Measurements from ENCODE around the gene SRF. TPM values are rescaled to one million over a fixed set of nuclear protein-coding genes. Genes with fewer than 3 reads are reported as not detected.

The SRF gene
- total RNA-seq, 1 experiment from 2014 or later, result 33.2 TPM

DNA sequence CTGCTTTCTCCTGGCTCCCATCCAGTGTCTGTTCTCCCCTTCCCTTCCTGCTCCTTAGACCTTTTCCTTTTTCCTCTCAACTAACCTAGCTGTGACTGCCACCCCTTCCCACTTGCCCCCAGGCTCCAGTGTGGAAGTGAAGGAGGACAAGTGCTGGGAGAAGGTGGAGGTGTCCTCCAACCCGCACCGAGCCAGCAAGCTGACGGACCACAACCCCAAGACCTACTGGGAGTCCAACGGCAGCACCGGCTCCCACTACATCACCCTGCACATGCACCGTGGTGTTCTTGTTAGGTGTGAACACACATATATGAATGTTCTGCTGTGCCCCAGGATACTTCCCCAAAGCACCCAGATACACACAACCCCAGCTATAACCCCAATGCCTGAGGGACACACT, 29.5 kb downstream of the SRF start:
- Histone ChIP-seq H3K27me3 (replicated peaks; ENCODE audit: insufficient read depth, low read depth, low read length, poor library complexity) (no peaks in the 10 kb centered on the region), H3K36me3 (ENCODE audit: insufficient read depth, low read length, poor library complexity, severe bottlenecking) (no peaks in the 10 kb centered on the region), H3K4me3 (ENCODE audit: low read depth, low read length, poor library complexity, severe bottlenecking) (no peak overlapping the region), H3K4me1 (ENCODE audit: insufficient read depth, low read length, poor library complexity, severe bottlenecking) (no peaks in the 10 kb centered on the region), H3K27ac (ENCODE audit: low read depth, low read length, poor library complexity, severe bottlenecking) (no peak overlapping the region), H3K9me3 (ENCODE audit: low read depth, low read length, poor library complexity, severe bottlenecking) (no peaks in the 10 kb centered on the region)
- CTCF ChIA-PET, result no interaction called here
- POLR2A ChIA-PET (ENCODE audit: low non-redundant PET), result no interaction called here
- TF ChIP-seq, protein P1, sequence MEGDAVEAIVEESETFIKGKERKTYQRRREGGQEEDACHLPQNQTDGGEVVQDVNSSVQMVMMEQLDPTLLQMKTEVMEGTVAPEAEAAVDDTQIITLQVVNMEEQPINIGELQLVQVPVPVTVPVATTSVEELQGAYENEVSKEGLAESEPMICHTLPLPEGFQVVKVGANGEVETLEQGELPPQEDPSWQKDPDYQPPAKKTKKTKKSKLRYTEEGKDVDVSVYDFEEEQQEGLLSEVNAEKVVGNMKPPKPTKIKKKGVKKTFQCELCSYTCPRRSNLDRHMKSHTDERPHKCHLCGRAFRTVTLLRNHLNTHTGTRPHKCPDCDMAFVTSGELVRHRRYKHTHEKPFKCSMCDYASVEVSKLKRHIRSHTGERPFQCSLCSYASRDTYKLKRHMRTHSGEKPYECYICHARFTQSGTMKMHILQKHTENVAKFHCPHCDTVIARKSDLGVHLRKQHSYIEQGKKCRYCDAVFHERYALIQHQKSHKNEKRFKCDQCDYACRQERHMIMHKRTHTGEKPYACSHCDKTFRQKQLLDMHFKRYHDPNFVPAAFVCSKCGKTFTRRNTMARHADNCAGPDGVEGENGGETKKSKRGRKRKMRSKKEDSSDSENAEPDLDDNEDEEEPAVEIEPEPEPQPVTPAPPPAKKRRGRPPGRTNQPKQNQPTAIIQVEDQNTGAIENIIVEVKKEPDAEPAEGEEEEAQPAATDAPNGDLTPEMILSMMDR (conservative IDR thresholded peaks at IDR 0.05; ENCODE audit: low read depth, low read length), result no peak
- TF ChIP-seq EZH2 (IDR thresholded peaks at IDR 0.05; ENCODE audit: borderline replicate concordance, low read depth, low read length, poor library complexity, severe bottlenecking), result no peak
- DNase-seq (ENCODE audit: low spot score), result no peak
- no TSS peak for BruUV-seq (replicated peaks)
- intact Hi-C loops (cut with micrococcal nuclease; ENCODE audit: unreplicated experiment), result no loop called here

DNA sequence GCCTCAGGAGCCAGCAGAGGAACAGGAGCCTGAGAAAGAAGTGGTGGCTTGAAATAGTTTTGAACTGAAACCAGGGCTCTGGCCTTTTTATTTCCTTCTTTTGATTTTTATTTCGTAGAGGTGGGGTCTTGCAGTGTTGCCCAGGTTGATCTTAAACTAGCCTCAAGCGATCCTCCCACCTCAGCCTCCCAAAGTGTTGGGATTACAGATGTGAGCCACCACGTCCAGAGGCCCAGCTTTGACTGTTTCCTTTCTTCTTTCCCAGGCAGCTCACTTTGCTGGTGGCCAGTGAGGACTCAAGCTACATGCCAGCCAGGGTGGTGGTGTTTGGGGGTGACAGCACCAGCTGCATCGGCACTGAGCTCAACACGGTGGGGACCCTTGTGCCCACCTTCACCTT, 31.4 kb downstream of the SRF start:
- Histone ChIP-seq H3K36me3 (ENCODE audit: insufficient read depth, low read length, poor library complexity, severe bottlenecking) (no peaks in the 10 kb centered on the region), H3K9me3 (ENCODE audit: low read depth, low read length, poor library complexity, severe bottlenecking) (no peaks in the 10 kb centered on the region), H3K4me1 (ENCODE audit: insufficient read depth, low read length, poor library complexity, severe bottlenecking) (no peaks in the 10 kb centered on the region), H3K27ac (ENCODE audit: low read depth, low read length, poor library complexity, severe bottlenecking) (no peak overlapping the region), H3K4me3 (ENCODE audit: low read depth, low read length, poor library complexity, severe bottlenecking) (no peak overlapping the region), H3K27me3 (replicated peaks; ENCODE audit: insufficient read depth, low read depth, low read length, poor library complexity) (no peaks in the 10 kb centered on the region)
- intact Hi-C loops (cut with micrococcal nuclease; ENCODE audit: unreplicated experiment), result no loop called here
- CTCF ChIA-PET, result interaction anchor here (0.5 kb wide), 1 partner anchor 167 kb away, joined by 3 read pairs; the partner anchor contains the start of gene ZNF318
- POLR2A ChIA-PET (ENCODE audit: low non-redundant PET), result no interaction called here
- no TSS peak for BruUV-seq (replicated peaks)
- no peak for DNase-seq (ENCODE audit: low spot score)
- TF ChIP-seq, protein P1 (conservative IDR thresholded peaks at IDR 0.05; ENCODE audit: low read depth, low read length), result no peak
- no peak for TF ChIP-seq EZH2 (IDR thresholded peaks at IDR 0.05; ENCODE audit: borderline replicate concordance, low read depth, low read length, poor library complexity, severe bottlenecking)

DNA sequence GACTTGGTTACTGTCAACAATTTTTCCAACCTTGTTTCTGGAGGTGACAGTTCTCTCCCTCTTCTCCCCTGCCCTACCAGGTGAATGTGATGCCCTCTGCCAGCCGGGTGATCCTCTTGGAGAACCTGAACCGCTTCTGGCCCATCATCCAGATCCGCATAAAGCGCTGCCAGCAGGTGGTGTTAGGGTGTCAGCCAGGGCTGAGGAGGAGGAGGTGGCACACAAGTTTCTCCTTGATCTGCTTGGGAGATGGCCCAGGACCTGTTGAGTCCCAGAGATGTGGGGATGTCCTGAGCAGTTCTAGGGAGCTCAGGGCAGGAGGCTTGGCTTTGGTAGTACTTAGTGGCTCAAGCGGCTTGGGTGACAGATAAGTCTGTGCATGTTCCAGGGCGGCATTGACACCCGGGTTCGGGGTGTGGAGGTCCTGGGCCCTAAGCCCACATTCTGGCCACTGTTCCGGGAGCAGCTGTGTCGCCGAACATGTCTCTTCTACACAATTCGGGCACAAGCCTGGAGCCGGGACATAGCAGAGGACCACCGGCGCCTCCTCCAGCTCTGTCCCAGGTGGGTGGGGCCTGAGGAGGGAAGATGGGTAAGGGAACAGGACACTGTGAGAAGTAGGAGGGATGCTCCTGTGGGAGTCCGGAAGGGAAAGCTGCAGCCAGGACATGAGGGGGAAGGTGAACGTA, 32.1 kb downstream of the SRF start:
- Histone ChIP-seq H3K27me3 (replicated peaks; ENCODE audit: insufficient read depth, low read depth, low read length, poor library complexity) (no peaks in the 10 kb centered on the region), H3K36me3 (ENCODE audit: insufficient read depth, low read length, poor library complexity, severe bottlenecking) (no peaks in the 10 kb centered on the region), H3K4me1 (ENCODE audit: insufficient read depth, low read length, poor library complexity, severe bottlenecking) (no peaks in the 10 kb centered on the region), H3K9me3 (ENCODE audit: low read depth, low read length, poor library complexity, severe bottlenecking) (no peaks in the 10 kb centered on the region), H3K27ac (ENCODE audit: low read depth, low read length, poor library complexity, severe bottlenecking) (no peak overlapping the region), H3K4me3 (ENCODE audit: low read depth, low read length, poor library complexity, severe bottlenecking) (no peak overlapping the region)
- TF ChIP-seq, protein P1 (conservative IDR thresholded peaks at IDR 0.05; ENCODE audit: low read depth, low read length), result no peak
- no peak for TF ChIP-seq EZH2 (IDR thresholded peaks at IDR 0.05; ENCODE audit: borderline replicate concordance, low read depth, low read length, poor library complexity, severe bottlenecking)
- no TSS peak for BruUV-seq (replicated peaks)
- no peak for DNase-seq (ENCODE audit: low spot score)
- ChIA-PET CTCF (interaction anchor here (0.5 kb wide), 1 partner anchor 166 kb away, joined by 3 read pairs; the partner anchor contains the start of gene ZNF318), POLR2A (ENCODE audit: low non-redundant PET) (no interaction called here)
- intact Hi-C loops (cut with micrococcal nuclease; ENCODE audit: unreplicated experiment), result no loop called here

All from A673 (cell line).